ENCODE results near the gene PATL2. TPM values are rescaled to one million over a fixed set of nuclear protein-coding genes. Genes with fewer than 3 reads are reported as not detected.
"Not testable (repeated sequence)": the region's sequence is repeated elsewhere in the genome, so short reads cannot be mapped to it uniquely, and the experiment has no call there.

PATL2 gene
- total RNA-seq, 1 donor from 2014 or later = 0.33 TPM

GRCh38 chr15:44727485-44728231 is 16.5 kb upstream of the PATL2 start:
- no peak overlapping the region for H3K4me3 ChIP-seq (ENCODE audit: low read depth, low read length)
- H3K36me3 ChIP-seq (ENCODE audit: control insufficient read depth, insufficient read depth, low read length) = peaks cover 2% of the 10 kb centered on the region
- no peak for TF ChIP-seq CTCF (IDR thresholded peaks at IDR 0.05; ENCODE audit: insufficient read depth, low read length, poor library complexity, severe bottlenecking)
- no peak for DNase-seq (ENCODE audit: low read depth)
- H3K27me3 ChIP-seq (ENCODE audit: control insufficient read depth, insufficient read depth, low read length) = no peaks in the 10 kb centered on the region

GRCh38 chr15:44726568-44727484 is 15.7 kb upstream of the PATL2 start:
- DNase-seq (ENCODE audit: low read depth) = peak; percentile 77
- Histone ChIP-seq H3K27me3 (ENCODE audit: control insufficient read depth, insufficient read depth, low read length) (no peaks in the 10 kb centered on the region), H3K36me3 (ENCODE audit: control insufficient read depth, insufficient read depth, low read length) (peaks cover 2% of the 10 kb centered on the region), H3K4me3 (ENCODE audit: low read depth, low read length) (no peak overlapping the region)
- no peak for TF ChIP-seq CTCF (IDR thresholded peaks at IDR 0.05; ENCODE audit: insufficient read depth, low read length, poor library complexity, severe bottlenecking)

- no peaks in the 10 kb centered on the region for H3K36me3 ChIP-seq (ENCODE audit: control insufficient read depth, insufficient read depth, low read length)
- no peak for TF ChIP-seq CTCF (IDR thresholded peaks at IDR 0.05; ENCODE audit: insufficient read depth, low read length, poor library complexity, severe bottlenecking)
- H3K4me3 ChIP-seq (ENCODE audit: low read depth, low read length) = no peak overlapping the region
- H3K27me3 ChIP-seq (ENCODE audit: control insufficient read depth, insufficient read depth, low read length) = no peaks in the 10 kb centered on the region
- no peak for DNase-seq (ENCODE audit: low read depth)
Observed at GRCh38 chr15:44726136-44726535, 15.0 kb upstream of the PATL2 start.

- Histone ChIP-seq H3K36me3 (ENCODE audit: control insufficient read depth, insufficient read depth, low read length) (no peaks in the 10 kb centered on the region), H3K27me3 (ENCODE audit: control insufficient read depth, insufficient read depth, low read length) (no peaks in the 10 kb centered on the region), H3K4me3 (ENCODE audit: low read depth, low read length) (no peak overlapping the region)
- no peak for DNase-seq (ENCODE audit: low read depth)
- TF ChIP-seq CTCF (IDR thresholded peaks at IDR 0.05; ENCODE audit: insufficient read depth, low read length, poor library complexity, severe bottlenecking) = no peak
Observed at GRCh38 chr15:44722011-44722410, 10.9 kb upstream of the PATL2 start.

- no peak for TF ChIP-seq CTCF (IDR thresholded peaks at IDR 0.05; ENCODE audit: insufficient read depth, low read length, poor library complexity, severe bottlenecking)
- peaks cover 2% of the 10 kb centered on the region for H3K36me3 ChIP-seq (ENCODE audit: control insufficient read depth, insufficient read depth, low read length)
- H3K4me3 ChIP-seq (ENCODE audit: low read depth, low read length) = no peak overlapping the region
- H3K27me3 ChIP-seq (ENCODE audit: control insufficient read depth, insufficient read depth, low read length) = no peaks in the 10 kb centered on the region
- no peak for DNase-seq (ENCODE audit: low read depth)
Observed at GRCh38 chr15:44720460-44721176, 9.5 kb upstream of the PATL2 start.

GRCh38 chr15:44720000-44720435 is 8.9 kb upstream of the PATL2 start:
- not testable (repeated sequence) for H3K27me3 ChIP-seq (ENCODE audit: control insufficient read depth, insufficient read depth, low read length); DNase-seq (ENCODE audit: low read depth); H3K4me3 ChIP-seq (ENCODE audit: low read depth, low read length); H3K36me3 ChIP-seq (ENCODE audit: control insufficient read depth, insufficient read depth, low read length)
